ENCODE measurements around the gene KCNB1.

KCNB1 gene

GRCh38 chr20:49393803-49394202 lies 88.7 kb downstream of the KCNB1 start:
- no peak overlapping the region for H3K4me3 ChIP-seq (ENCODE audit: low read depth, low read length)
- TF ChIP-seq CTCF (IDR thresholded peaks at IDR 0.05; ENCODE audit: low read depth, low read length): no peak

- TF ChIP-seq CTCF (IDR thresholded peaks at IDR 0.05; ENCODE audit: low read depth, low read length): no peak
- H3K4me3 ChIP-seq (ENCODE audit: low read depth, low read length): no peak overlapping the region
Measured at GRCh38 chr20:49392745-49393144, 89.7 kb downstream of the KCNB1 start.

- no peak for TF ChIP-seq CTCF (IDR thresholded peaks at IDR 0.05; ENCODE audit: low read depth, low read length)
- H3K4me3 ChIP-seq (ENCODE audit: low read depth, low read length): no peak overlapping the region
Measured at GRCh38 chr20:49391404-49392245, 90.8 kb downstream of the KCNB1 start.

GRCh38 chr20:49389854-49390253 lies 92.6 kb downstream of the KCNB1 start:
- no peak for TF ChIP-seq CTCF (IDR thresholded peaks at IDR 0.05; ENCODE audit: low read depth, low read length)
- H3K4me3 ChIP-seq (ENCODE audit: low read depth, low read length): no peak overlapping the region

- no peak for TF ChIP-seq CTCF (IDR thresholded peaks at IDR 0.05; ENCODE audit: low read depth, low read length)
- H3K4me3 ChIP-seq (ENCODE audit: low read depth, low read length): no peak overlapping the region
Measured at GRCh38 chr20:49388744-49389143, 93.7 kb downstream of the KCNB1 start.

- TF ChIP-seq CTCF (IDR thresholded peaks at IDR 0.05; ENCODE audit: low read depth, low read length): no peak
- no peak overlapping the region for H3K4me3 ChIP-seq (ENCODE audit: low read depth, low read length)
Measured at GRCh38 chr20:49387581-49387939, 94.9 kb downstream of the KCNB1 start.

- no peak for TF ChIP-seq CTCF (IDR thresholded peaks at IDR 0.05; ENCODE audit: low read depth, low read length)
- no peak overlapping the region for H3K4me3 ChIP-seq (ENCODE audit: low read depth, low read length)
Measured at GRCh38 chr20:49386848-49387580, 95.5 kb downstream of the KCNB1 start.
